Thoracic aorta (tissue), 2 donors: ENCODE measurements around the gene EPYC. TPM values are rescaled to one million over a fixed set of nuclear protein-coding genes. Genes with fewer than 3 reads are reported as not detected.

Experiments
- ATAC-seq: fragments of 150-250 bp; one replicate; pipeline ENCODE4 v1.8.0; 2017; ENCODE audit warnings: low read depth; ENCODE audit not compliant: insufficient number of reproducible peaks, low FRiP score
- DNase-seq: peaks from one replicate; pipeline ENCODE4 v3.0.0-alpha.2; 2020; ENCODE audit warnings: low spot score
- H3K27ac ChIP-seq, 2 donors: fragments of 200-600 bp; sonication (generic); 1 replicate in 1 of 2; 2 replicates in 1 of 2; pipeline ENCODE4 v1.5.1; 2016; ENCODE audit warnings: mild to moderate bottlenecking in 2 of 2, moderate library complexity in 2 of 2
- H3K27me3 ChIP-seq: fragments of 200-600 bp; sonication (generic); replicated peaks from 2 replicates; pipeline ENCODE4 v1.6.0; 2016; ENCODE audit warnings: mild to moderate bottlenecking; ENCODE audit not compliant: insufficient read depth
- H3K36me3 ChIP-seq: fragments of 200-600 bp; sonication (generic); one replicate; pipeline ENCODE4 v1.5.1; 2016
- H3K4me1 ChIP-seq, 2 donors: fragments of 200-600 bp; sonication (generic); 1 replicate in 1 of 2; 2 replicates in 1 of 2; pipeline versions ENCODE4 v1.5.1 to v1.6.0; 2016; ENCODE audit warnings: low read depth in 2 of 2, mild to moderate bottlenecking in 1 of 2; ENCODE audit not compliant: control insufficient read depth in 1 of 2
- H3K4me3 ChIP-seq: fragments of 200-600 bp; sonication (generic); 2 replicates; pipeline ENCODE4 v1.5.1; 2016; ENCODE audit warnings: mild to moderate bottlenecking
- H3K9me3 ChIP-seq: fragments of 200-600 bp; sonication (generic); 2 replicates; pipeline ENCODE4 v1.5.1; 2016
- CTCF ChIP-seq: fragments of 200-600 bp; sonication (generic); IDR thresholded peaks from one replicate; pipeline ENCODE4 v1.5.1; 2019; ENCODE audit warnings: antibody characterized with exemption
- total RNA-seq, 2 donors: library from RNA; depleted of rRNA; stranded (reverse); fragments of >200 nt; gene quantifications; one replicate each; pipeline versions ENCODE4 v1.1.0 to v1.2.3, GENCODE V29; 2016

The EPYC gene
- total RNA-seq, 2 donors from 2014 or later: not detected

GRCh38 chr12:90977224-90977623 is 27.5 kb downstream of the EPYC start:
- no peak overlapping the region for H3K4me3 ChIP-seq
- no peaks in the 10 kb centered on the region for H3K9me3 ChIP-seq
- ATAC-seq (no peak), DNase-seq (no peak)
- no peaks in the 10 kb centered on the region for H3K36me3 ChIP-seq
- H3K27ac ChIP-seq: no peak overlapping the region
- H3K27me3 ChIP-seq: no peaks in the 10 kb centered on the region
- H3K4me1 ChIP-seq: no peaks in the 10 kb centered on the region
- TF ChIP-seq CTCF: no peak

- no peak for DNase-seq
- H3K27me3 ChIP-seq: no peaks in the 10 kb centered on the region
- H3K36me3 ChIP-seq: no peaks in the 10 kb centered on the region
- H3K4me3 ChIP-seq: no peak overlapping the region
- H3K27ac ChIP-seq: no peak overlapping the region
- no peak for TF ChIP-seq CTCF
- no peak for ATAC-seq
- no peaks in the 10 kb centered on the region for H3K9me3 ChIP-seq
- no peaks in the 10 kb centered on the region for H3K4me1 ChIP-seq
Observed at GRCh38 chr12:90974286-90974685, 30.5 kb downstream of the EPYC start.

GRCh38 chr12:90972226-90972625 is 32.5 kb downstream of the EPYC start:
- Histone ChIP-seq H3K4me1 (no peaks in the 10 kb centered on the region), H3K4me3 (no peak overlapping the region), H3K27ac (no peak overlapping the region), H3K27me3 (no peaks in the 10 kb centered on the region), H3K9me3 (no peaks in the 10 kb centered on the region), H3K36me3 (no peaks in the 10 kb centered on the region)
- ATAC-seq (no peak), DNase-seq (no peak)
- no peak for TF ChIP-seq CTCF

- ATAC-seq (no peak), DNase-seq (no peak)
- no peak overlapping the region for H3K27ac ChIP-seq
- no peaks in the 10 kb centered on the region for H3K36me3 ChIP-seq
- H3K4me3 ChIP-seq: no peak overlapping the region
- H3K4me1 ChIP-seq: no peaks in the 10 kb centered on the region
- H3K27me3 ChIP-seq: no peaks in the 10 kb centered on the region
- no peaks in the 10 kb centered on the region for H3K9me3 ChIP-seq
- no peak for TF ChIP-seq CTCF
Observed at GRCh38 chr12:90970911-90971310, 33.9 kb downstream of the EPYC start.

GRCh38 chr12:90970471-90970870 is 34.3 kb downstream of the EPYC start:
- Histone ChIP-seq H3K27ac (no peak overlapping the region), H3K27me3 (no peaks in the 10 kb centered on the region), H3K36me3 (no peaks in the 10 kb centered on the region), H3K4me3 (no peak overlapping the region), H3K4me1 (no peaks in the 10 kb centered on the region), H3K9me3 (no peaks in the 10 kb centered on the region)
- no peak for ATAC-seq
- no peak for TF ChIP-seq CTCF
- DNase-seq: no peak
